GM18873 (cell line): ENCODE measurements around the gene CAMTA1.
"Not testable (repeated sequence)": the region's sequence is repeated elsewhere in the genome, so short reads cannot be mapped to it uniquely, and the experiment has no call there.

Experiments
- ATAC-seq: cut with Tn5 transposase; IDR thresholded peaks from one replicate; pipeline ENCODE4 v1.9.1; 2021; ENCODE audit warnings: mild to moderate bottlenecking, moderate library complexity, moderate number of reproducible peaks; ENCODE audit not compliant: unreplicated experiment, low FRiP score

CAMTA1 gene

GRCh38 chr1:7770669-7770996, 985.4 kb downstream of the CAMTA1 start:
- peak; percentile 8 for ATAC-seq

DNA sequence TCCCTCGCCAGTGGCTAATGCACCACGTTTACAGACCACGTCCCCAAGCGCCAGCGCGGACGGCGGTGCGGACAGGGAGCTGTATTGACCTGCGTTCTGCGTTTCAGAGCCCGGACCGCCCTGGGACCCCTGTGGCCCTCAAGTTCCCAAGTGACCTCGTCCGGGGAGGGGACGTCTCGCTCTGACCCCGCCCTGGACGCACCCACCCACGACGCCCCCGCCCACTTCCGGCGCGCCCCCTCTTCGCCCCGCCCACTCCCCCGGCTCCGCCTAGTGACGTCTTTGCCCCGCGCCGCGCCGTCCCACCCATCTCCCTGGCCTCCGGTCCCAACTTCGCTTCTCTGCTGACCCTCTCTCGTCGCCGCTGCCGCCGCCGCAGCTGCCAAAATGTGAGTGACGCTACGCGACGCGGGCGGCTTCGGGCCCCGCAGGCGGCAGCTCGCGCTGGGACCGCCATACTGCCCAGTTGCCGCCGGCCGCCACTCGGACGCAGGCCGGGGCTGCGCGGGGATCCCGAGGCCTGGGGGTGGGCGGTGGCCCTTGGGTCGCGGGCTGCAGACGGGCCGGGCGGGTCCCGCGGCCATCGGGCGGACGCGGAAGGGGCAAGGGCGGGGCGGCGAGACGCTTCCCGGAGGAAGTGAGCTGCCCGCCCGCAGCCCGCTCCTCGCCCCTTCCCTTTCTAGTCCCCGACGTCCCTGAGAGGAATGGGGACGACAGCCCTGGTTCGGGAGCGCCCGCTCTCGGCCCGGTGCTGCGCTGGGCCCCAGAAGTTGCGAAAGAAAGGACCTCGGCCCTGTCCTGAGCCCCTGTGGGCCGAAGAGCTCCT, 986.0 kb downstream of the CAMTA1 start, which contains the start of gene VAMP3:
Gene VAMP3 (plus strand): TSS at position 300 of the 826 bp plus-strand sequence. CDS start 88 bp downstream, at position 388.
- ATAC-seq = peak; percentile 50

- no peak for ATAC-seq
Observed at GRCh38 chr1:7771823-7772299, 986.6 kb downstream of the CAMTA1 start.

DNA sequence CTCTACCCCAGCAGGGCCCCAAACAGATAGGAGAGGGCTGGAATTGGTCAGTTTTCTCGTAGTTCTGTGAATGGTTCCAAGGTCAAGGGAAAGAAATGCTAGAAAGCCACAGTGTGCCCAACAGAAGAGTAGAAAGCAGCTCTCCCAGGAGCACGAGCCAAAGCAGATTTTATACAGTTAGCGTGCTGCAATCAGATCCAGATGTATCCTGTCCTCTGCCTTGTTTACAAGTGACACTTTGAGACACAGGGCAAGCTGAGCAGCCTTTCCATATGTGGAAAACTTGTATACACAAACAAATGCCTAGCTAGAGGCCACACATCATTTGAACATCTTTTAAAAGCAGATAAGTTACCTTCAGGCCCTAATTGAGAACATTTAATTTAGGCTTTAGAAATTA, 992.3 kb downstream of the CAMTA1 start:
- ATAC-seq = no peak

DNA sequence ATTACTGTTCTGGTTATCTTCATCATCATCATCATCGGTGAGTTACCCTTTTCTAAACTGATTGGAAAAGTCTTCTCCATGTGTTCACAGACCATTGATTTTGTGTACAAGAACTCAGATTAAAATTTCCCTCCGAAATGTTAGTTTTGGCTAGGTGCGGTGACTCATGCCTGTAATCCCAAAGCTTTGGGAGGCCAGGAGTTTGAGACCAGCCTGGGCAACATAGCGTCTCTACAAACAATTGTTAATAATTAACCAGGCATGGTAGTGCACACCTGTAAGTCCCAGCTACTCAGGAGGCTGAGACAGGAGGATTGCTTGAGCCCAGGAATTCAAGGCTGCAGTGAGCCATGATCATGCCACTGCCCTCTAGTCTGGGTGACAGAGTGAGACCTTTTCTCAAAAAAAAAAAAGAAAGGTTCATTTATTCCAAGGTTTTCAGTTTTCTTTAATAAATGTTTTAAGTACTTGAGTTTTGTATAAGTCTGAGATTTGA, 992.9 kb downstream of the CAMTA1 start:
- ATAC-seq = no peak

GRCh38 chr1:7780976-7781375, 995.7 kb downstream of the CAMTA1 start:
- ATAC-seq = no peak

GRCh38 chr1:7781501-7781900, 996.2 kb downstream of the CAMTA1 start:
- ATAC-seq = no peak

- ATAC-seq = no peak
Observed at GRCh38 chr1:7781923-7782495, 996.8 kb downstream of the CAMTA1 start.

DNA sequence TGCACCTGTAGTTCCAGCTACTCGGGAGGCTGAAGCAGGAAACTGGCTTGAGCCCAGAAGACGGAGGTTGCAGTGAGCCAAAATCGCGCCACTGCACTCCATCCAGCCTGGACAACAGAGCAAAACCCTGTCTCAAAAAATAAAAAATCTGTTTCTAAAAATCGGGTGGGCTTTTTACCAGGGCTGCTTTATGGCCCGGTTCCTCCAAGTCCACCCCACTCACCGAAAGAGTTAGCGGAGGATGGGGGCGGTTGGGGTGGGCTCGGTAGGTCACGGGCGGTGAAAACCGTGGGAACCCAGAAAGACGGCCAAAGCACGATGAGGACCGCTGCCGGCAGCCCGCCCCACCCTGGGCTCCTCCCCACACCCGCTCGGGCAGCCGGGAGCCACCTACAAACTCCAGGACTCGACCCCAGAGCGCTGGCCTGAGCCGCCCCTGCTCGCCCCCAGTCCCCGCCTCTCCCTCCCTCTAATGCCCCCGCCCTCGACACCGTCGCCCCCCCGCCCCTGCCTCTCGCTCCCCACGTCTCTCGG, 998.0 kb downstream of the CAMTA1 start:
- no peak for ATAC-seq

DNA sequence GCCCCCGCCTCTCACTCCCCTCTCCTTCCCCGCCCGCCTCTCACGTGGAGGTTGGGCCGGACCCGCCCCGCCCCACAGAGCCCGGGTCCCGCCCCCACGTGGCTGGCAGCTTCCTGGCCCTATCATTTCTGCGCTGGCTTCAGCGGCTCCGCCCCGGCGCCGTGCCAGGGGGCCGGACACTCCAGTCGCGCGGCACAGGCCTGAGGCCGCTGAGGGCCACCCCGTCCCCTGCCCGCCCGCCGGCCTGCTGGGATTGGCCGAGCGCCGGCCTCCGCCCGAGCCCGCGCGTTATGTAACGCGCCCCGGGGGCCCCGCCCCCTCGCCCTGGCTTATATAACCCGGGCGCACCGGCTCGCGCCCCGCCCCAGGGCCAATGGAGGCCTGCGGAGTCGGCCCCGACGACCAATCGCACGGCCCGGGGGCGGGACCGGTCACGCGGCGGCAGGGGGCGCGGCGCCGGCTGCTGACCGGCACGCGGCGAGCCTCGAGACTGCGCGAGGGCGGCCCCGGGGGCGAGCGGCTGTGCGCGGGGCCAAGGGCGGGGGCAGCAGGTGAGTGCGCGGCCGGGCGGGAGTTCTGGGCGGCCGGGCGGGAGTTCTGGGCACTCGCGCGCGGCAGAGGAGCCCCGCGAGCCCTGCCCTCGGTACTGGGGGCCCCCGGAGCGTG, 998.7 kb downstream of the CAMTA1 start, which contains the start of gene PER3:
Gene PER3 (plus strand): TSS at position 466 of the 666 bp plus-strand sequence. CDS start 587 bp downstream, outside the sequence.
- peak; percentile 71 for ATAC-seq

GRCh38 chr1:7784492-7785071, 999.3 kb downstream of the CAMTA1 start:
- no peak for ATAC-seq

DNA sequence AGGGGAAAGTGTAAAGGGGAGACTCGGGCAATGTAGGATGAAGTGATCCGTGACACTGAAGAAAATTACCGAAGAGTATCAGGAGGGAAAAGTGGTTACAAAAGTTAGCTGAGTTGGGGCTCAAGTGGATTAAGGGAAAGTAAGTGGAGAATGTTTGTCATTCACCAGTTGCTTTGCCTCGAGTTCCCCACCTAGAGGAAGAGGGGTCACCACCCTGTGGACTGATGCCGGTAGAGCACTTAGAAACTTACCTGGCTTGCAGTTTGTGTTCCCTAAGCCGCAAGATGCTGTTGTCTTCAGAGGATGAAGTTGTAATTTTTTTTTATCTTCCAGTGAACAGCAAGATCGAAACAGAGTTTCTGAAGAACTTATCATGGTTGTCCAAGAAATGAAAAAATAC, 999.9 kb downstream of the CAMTA1 start:
- ATAC-seq = no peak

DNA sequence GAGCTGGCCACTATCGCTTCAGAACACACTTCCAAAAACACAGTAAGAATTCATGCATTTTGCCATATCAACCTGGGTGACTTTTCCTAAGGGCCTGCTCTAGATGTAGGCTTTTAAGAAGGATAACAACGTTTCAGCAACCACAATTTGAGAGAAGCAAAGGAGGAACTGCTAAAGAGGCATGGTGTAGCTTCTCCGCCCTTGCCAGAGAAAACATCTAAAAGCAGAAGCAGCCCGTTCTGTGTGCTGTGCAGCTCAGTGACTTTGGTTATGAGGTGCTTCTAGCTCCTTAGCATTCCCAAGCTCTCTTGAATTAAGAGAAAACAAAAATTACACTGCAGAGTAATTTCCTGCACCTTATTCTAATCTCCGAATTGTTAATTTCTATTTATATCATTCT, 1001.5 kb downstream of the CAMTA1 start:
- ATAC-seq = no peak

DNA sequence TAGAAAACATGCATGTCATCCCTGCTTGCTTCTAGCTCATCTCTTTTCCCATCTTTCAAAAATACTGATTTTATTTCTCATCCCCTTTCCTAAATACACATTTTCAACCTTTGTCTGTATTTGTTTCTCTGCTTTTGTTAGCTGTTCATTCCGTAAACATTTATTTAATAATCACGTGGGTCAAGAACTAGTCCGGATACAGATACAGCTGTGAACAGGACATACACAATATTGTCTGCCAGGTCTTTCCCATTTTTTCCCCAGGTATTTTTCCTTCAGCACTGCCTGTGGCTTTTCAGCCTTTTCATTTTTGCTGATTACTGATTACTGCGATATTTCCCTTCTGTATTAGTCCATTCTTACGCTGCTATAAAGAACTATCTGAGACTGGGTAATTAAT, 1004.6 kb downstream of the CAMTA1 start:
- no peak for ATAC-seq

DNA sequence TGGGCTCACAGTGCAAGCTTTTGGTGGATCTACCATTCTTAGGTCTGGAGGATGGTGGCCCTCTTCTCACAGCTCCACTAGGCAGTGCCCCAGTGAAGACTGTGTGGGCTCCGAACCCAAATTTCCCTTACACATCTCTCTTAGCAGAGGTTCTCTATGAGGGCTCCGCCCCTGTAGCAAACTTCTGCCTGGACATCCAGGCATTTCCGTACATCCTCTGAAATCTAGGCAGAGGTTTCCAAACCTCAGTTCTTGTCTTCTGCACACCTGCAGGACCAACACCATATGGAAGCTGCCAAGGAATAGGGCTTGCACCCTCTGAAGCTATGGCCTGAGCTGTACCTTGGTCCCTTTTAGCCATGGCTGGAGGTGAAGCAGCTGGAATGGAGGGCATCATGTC, 1005.8 kb downstream of the CAMTA1 start:
- not testable (repeated sequence) for ATAC-seq

- no peak for ATAC-seq
Observed at GRCh38 chr1:7795406-7795805, 1010.2 kb downstream of the CAMTA1 start.

DNA sequence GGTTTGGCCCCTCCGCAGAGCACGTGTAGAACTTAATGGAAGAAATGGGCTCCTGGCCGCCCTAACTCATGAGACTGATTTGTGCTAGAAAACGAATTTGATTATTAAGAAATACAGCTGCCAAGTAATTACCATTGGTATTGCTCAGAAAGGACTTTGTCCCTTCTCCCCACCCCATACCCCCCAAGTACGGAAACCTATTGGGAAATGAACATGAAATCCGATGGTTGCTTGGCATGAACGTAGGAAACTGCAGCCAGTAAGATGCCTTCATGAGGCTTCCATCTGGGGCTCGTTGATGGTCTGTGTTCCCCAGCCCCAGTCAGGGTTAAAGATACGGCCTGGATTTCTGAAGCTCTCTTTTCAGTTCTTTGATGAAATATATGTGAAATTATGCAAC, 1020.2 kb downstream of the CAMTA1 start:
- ATAC-seq = no peak

GRCh38 chr1:7808253-7808844, 1023.1 kb downstream of the CAMTA1 start:
- ATAC-seq = no peak

DNA sequence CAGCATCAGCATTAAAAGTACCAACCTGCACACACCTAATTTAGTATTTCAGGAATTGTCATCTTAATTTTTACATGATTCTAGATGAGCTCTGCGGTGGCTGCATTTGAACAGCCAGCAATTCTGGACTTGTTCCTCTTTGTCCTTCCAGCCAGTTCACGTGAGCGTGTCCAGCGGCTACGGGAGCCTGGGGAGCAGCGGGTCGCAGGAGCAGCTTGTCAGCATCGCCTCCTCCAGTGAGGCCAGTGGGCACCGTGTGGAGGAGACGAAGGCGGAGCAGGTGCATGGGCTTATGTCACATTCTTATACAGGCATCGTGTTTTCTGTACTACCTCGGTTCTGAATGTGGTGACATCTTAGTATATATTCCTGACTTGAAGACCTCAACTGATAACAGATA, 1024.5 kb downstream of the CAMTA1 start:
- ATAC-seq = no peak

- ATAC-seq = no peak
Observed at GRCh38 chr1:7810395-7810794, 1025.1 kb downstream of the CAMTA1 start.
